Activated effector memory CD4-positive, alpha-beta T cell treated with Interleukin-2 at 50 U/mL for 16 hours (primary cell): ENCODE measurements around the gene GJB3.
A peak's percentile ranks its signal among the peaks of the same experiment; 100 is the strongest.
"Not testable (repeated sequence)": the region's sequence is repeated elsewhere in the genome, so short reads cannot be mapped to it uniquely, and the experiment has no call there.

ENCODE experiments used
- DNase-seq: peaks from one replicate; pipeline ENCODE4 v3.0.0-alpha.2; 2020

GJB3 gene

DNA sequence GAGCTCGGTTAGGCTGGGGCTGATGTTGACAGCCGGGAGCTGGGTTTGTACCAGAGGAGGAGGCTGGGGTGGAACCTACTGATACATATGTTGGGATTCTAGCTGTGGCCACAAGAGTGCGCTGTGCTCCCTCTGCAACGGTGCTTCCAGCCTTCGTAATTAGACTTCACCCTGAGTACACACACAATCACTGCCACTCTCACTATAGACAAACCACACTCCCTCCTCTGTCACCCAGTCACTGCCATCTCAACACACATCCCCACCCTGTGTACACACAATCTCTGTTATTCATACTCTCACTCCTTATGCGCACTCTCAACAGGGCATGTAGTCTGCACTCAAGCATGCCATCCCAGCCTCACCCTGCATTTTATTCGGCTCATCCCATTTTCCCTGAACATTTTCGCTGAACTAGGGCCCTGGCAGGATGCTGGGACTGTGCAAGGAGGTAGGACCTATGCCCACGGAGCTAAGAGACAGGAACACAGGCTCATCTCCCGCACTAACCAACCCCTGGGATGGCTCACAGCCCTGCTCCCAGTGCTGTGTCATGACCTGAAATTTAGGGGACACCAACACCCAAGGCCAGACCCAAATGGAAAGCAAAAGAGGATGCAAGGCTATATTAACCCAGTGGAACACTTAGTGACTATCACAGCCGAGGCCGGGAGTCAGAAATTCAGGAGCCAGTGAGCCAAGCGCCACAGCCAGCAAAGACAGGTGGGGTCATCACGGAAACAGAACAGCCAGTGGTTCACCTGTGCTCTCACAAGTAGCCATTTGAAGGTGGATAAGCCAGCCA lies 5.7 kb downstream of the GJB3 start:
- DNase-seq: peak; percentile 29

DNA sequence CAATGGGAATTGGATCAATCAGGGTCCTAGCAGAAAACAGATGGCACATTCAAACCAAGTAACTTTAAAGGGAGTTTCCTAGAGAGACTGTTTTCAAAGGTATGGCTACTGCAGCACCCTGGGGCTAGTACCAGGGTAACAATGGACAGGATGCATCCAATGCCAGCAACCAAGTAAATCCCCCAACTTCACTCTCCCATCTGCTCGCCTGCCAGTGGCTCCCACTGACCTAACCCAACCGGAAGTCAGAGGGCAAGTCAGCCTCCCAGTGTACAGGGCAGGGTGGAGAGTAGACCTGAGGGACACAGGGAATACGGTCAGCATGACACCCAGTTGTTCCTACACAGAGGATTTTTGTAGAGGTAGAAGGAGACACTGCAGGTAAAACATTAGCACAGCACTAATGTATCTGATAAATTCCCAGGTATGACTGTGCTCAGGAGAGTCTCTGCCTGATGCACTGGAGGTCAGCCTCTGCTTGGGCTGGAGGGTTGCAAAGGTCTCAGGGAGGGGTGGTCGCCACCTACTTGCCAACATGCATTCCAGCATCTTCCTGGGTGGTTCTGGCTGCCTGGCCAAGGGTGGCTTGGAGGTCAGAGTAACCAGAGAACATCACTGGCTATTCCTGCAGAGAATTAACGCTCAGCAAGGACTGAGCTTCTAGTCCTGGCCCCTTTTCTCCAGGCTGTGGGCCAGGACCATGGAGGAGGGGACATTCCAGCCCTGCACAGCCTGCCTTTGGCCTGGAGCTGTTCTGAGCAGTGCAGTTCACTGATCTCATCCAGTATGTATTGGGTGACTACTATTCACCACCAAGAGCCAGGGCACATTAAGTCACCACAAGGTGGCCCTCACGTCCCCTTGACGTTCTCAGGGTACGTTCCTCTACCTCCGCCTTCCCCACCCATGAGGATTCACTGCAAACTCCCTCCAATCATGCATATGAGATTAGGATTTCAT lies 6.7 kb downstream of the GJB3 start:
- DNase-seq: no peak

DNA sequence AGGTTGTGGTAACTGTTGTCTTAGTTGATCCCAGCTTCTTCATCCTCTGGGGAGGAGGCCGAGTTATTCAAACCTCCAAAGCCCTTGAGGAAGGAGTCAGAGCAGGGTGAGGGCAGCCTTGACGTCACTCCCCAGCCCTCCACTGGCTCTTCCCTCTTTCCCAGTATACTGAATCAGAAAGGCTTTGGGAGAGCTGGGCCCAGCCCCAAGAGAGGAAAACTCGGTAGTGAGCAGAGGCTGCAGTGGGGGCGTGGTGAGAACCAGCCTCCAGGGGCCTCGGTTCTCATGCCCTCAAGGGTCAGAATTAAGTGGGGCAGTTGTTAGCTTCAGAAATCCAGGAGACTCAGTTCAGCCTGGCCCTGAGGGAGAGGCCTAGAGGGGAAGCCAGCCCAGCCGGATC lies 10.0 kb downstream of the GJB3 start:
- DNase-seq: no peak

DNA sequence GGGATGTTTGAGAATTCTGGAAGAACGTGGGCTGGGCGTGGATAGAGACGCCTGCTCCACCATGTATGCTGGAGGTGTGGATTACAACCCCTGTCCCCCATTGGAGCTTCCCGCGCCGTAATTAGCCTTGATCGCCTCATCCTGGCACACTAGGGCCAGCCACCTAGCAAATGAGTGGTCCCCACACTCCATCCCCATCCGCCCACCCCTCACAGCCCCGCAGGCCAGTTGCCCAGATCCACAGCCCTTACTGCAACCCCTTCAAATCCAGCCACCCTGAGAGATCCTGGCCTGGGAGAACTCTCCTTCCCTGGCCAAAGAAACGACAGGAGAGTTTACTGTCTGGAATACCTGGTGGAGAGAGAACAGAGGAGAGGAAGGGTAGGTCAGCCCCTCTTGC lies 11.4 kb downstream of the GJB3 start:
- no peak for DNase-seq

DNA sequence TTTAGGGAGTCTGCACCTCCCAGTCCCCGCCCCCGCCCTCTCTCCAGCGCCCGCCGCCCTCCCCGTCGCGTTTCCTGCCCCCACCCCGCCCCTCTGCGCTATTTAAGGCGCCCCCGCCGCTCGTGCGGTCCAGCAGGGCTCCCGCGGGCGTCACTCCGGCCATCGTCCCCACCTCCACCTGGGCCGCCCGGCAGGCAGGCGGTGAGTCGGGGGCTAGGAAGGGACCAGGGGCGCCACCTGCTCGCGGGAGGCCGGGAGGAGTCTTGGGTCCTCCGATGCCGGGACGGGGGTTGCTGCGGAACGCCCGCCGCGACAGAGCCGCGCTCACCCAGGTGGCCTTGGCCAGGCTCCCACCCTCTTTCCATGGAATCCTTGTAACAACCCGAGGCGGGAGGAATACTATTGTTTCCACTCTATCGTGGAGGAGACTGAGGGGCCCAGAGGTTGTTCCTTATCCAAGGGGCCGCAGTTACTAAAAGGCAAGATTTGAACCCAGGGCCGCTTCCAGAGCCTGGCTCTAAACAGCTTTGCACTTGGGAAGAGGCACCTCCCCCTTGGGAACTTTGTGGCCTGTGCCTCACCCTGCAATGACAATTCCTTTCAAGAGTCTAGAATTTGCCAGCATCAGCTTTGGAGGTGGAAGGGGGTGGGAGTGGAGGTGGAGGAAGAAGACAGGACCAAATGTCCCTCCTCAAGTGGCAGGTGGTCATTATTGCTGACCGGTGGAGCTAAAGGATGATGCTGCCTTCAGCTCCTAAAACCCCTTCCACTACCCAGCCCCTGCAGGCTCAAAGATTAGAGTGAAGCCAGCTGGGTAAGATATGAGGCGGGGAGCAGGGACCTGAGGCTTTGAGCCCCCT lies 12.1 kb downstream of the GJB3 start, which contains the start of gene GJA4:
Gene GJA4, plus strand, starts transcription at position 132 of the 860 bp plus-strand sequence. CDS start 1,215 bp downstream, outside the sequence.
- no peak for DNase-seq

DNA sequence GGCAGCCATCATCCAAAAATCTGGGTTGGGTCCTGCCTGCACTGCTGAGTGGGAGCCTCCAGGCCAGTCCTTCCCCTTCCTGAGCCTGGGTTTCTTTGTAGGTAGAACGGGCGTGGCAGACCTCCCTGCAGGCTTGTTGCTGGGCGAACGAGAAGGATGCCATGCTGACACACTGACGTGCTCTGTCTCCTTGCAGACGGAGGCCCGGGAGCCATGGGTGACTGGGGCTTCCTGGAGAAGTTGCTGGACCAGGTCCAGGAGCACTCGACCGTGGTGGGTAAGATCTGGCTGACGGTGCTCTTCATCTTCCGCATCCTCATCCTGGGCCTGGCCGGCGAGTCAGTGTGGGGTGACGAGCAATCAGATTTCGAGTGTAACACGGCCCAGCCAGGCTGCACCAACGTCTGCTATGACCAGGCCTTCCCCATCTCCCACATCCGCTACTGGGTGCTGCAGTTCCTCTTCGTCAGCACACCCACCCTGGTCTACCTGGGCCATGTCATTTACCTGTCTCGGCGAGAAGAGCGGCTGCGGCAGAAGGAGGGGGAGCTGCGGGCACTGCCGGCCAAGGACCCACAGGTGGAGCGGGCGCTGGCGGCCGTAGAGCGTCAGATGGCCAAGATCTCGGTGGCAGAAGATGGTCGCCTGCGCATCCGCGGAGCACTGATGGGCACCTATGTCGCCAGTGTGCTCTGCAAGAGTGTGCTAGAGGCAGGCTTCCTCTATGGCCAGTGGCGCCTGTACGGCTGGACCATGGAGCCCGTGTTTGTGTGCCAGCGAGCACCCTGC lies 13.2 kb downstream of the GJB3 start:
- no peak for DNase-seq

DNA sequence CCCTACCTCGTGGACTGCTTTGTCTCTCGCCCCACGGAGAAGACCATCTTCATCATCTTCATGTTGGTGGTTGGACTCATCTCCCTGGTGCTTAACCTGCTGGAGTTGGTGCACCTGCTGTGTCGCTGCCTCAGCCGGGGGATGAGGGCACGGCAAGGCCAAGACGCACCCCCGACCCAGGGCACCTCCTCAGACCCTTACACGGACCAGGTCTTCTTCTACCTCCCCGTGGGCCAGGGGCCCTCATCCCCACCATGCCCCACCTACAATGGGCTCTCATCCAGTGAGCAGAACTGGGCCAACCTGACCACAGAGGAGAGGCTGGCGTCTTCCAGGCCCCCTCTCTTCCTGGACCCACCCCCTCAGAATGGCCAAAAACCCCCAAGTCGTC lies 13.8 kb downstream of the GJB3 start:
- no peak for DNase-seq

DNA sequence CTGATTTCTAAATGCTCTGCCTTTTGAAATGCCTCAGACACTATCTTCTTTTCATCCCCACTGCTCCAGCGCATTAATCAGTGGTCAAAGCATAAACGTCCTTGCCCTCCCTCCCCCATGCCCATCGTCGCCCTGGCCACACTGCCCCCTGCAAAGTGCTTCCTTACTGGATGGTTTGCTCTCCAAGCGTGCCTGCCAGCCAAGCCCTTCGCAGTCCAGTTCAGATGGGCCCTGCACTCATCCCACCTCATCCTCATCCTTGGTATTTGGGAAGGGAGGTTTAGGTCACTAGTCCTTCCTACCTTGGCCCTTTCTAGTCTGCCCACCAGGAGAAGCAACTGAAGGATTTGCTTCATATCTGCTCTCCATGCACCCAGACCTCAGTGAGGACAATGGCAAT lies 14.9 kb downstream of the GJB3 start:
- no peak for DNase-seq

DNA sequence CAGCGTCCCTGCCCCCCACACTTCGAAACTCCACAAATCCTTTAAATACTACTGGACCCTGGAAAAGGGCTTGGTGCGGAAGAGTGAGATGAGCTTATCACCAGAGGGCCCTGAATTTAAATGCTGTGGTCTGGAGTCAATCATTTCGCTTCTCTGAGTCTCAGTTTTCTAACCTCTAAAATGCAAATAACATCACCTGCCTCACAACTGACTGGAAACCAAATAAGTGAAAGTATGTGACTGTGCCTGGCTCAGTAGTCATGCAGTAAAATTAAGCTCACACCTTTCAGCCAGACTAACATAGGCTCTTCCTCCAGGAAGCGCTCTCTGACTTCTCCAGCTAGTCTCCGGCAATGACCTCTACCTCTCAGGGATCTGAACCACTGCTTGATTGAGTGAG lies 16.0 kb downstream of the GJB3 start:
- no peak for DNase-seq

DNA sequence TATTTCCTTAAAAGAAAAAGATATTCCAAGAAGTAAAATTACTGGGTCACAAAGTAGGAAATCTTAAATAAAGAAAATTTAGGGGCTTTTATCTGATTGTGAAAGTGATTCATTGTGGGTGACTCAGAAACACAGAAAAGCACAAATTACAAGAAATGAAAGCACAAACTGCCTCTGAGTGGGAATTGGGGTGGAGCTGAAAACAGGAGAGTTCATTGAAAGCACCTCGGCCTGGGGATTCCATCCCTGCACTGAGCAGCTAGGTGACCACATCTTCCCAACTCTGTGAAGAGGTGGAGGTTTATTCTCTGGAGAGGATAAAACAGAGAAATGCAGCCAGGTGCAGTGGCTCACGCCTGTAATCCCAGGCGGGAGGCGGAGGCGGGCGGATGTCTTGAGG lies 19.2 kb downstream of the GJB3 start:
- no peak for DNase-seq

DNA sequence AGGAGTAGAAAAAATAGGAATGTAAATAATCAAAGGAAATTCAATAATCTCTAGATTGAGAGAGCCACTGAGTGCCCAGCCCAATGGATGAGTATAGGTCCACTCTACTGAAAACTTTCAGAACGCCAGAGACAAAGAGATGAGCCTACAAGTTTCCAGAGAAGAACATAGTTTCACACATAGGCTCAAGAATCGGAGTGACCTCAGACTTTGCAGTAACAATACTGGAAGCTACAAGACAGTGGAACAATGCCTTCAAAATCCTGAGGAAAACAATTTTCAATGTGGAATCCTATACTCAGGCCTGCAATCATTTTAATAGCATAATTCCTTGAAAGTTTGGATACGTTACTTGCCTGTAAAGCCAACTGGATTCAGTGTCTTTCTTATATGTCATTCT lies 22.8 kb downstream of the GJB3 start:
- DNase-seq: no peak

DNA sequence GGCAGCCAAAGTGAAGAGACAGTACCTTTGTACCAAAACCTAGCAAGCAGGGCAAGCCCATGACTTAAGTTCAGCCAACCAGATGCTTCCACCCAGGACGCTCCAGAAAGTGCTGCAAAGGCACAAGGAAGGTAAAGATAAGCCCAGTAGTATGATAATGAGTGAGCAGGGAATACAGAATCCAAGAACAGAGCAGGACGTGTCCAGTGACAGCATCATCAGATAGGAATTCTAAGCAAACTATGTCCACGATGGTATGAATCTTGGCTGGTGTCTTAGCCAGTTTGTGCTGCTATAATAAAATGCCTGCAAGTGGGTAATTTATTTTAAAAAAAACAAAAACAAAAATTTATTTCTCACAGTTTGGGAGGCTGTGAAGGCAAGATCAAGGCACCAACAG lies 25.4 kb downstream of the GJB3 start:
- no peak for DNase-seq

DNA sequence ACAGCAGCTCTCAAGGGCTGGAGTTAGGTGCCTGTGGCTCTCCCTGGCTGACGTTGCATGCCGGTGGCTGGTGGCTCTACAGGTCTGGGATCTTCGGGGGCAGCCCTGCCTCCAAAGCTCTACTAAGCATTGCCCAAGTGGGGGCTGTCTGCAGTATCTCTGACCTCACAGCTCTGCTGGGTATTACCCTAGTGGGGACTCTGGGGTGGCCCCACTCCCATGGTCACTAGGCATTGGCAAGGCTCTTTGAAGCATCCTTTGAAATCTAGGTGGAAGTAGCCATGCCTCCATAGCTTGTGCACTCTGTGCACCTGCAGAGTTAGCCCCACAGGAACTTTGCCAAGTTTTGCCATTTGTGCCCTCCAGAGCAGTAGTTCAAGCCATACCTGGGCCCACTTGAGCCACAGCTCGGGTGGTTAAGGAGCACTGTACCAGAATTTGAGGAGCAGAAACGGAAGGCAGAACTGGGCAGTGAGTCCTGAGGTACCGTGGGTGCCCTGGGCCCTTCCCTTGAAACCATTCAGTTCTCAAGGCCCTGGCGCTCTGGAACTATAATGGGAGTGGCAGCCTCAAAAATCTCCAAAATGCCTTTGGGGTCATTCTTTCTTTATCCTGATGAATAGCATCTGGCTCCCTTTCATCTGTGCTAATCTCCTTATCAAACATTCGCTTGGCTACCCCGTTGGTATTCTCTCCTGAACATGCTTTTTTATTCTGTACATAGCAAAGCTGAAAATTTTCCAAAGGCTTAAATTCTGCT lies 27.2 kb downstream of the GJB3 start:
- no peak for DNase-seq

DNA sequence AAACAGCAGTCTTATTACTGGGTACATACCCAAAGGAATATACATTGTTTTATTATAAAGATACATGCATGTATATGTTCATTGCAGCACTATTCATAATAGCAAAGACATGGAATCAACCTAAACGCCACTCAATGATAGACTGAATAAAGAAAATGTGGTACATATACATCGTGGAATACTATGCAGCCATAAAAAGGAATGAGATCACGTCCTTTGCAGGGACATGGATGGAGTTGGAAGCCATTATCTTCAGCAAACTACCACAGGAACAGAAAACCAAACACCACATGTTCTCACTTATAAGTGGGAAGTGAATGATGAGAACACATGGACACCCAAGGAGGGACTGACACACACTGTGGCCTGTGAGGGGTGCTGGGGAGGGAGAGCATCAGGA lies 29.8 kb downstream of the GJB3 start:
- not testable (repeated sequence) for DNase-seq

DNA sequence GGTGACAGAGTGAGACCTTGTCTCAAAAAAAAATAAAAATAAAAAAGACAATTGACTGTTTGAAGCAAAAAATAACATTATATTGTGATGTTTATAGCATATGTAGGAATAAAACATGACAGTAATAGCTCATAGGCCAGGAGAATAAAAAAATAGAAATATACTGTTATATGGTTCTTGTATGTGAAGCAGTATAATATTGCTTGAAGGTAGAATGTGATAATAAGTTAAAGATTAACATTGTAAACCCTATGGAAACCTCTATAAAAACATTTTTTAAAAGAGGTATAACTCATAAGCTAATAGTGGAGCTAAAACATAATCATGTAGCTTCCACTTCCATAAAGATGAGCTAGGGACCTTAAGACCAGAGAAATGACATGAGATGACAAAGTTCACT lies 35.3 kb downstream of the GJB3 start:
- no peak for DNase-seq

DNA sequence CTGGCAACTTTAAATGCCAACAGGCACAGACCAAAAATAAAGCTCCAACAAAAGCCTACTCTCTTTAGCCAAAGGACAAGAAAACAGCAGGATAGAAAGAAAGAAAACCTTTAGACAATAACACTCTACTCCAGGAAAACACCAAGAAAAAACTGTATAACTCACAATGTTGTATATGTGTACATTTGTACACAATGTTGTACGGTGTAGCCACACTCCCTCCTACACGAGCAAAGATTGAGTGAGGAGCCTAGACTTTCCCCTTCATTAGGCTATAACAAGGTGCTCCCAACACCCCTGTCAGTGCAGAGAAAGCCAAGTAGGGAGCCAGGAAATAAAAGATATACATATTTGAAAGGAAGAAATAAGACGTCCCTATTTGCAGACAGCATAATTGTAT lies 35.8 kb downstream of the GJB3 start:
- DNase-seq: no peak

DNA sequence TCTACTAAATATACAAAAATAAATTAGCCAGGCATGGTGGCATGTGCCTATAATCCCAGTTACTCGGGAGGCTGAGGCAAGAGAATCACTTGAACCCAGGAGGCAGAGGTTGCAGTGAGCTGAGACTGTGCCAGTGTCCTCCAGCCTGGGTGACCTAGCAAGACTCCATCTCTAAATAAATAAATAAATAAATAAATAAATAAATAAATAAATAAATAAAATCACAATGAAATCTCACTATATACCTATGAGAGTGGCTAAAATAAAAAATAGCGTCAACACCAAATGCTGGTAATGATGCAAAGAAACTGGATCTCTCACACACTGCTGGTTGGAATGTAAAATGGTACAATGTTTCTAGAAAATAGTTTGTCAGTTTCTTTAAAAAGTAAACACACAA lies 37.8 kb downstream of the GJB3 start:
- DNase-seq: not testable (repeated sequence)

DNA sequence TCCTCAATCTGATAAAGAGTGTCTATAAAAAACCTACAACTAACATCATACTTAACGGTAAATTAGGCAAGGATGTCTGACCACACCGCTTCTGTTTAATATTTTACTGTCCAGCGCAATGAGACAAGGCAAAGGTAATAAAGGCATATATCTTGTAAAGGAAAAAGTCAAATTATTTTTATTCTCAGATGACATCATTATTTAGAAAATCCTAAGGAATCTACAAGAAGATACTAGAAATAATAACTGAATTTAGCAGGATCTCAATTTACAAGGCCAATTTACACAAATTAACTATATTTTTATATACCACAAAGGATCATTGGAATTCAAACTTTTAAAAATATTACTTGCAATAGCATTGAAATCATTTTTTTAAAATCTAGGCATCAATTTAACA lies 41.2 kb downstream of the GJB3 start:
- no peak for DNase-seq

DNA sequence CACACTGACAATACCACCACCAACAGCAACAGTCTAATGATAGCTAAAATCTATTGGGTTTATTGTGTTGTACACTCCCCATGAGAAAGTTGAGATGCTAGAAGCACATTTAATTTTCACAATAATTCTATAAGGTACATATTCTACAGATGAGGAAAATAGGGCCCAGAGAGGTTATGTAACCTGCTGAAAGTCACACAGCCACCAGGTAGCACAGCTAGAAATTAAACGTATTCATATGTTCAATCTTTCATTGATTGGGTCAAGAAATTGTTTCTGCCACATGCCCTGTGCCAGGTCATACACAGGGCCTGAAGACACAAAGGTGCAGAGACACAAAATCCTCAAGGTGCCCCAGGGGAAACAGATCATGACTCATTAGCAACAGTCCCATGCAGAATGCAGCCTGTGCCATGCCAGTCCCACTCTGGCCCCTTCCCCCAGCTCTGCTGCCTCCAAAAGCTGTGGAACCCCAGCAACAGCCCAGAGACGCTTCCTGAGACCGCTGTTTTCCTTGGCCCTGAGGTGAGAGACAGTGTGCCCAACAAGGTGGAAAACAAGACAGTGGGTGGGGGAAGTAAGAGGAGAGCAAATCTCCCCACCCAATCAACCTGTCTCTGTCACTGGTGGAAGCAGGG lies 43.9 kb downstream of the GJB3 start:
- no peak for DNase-seq

DNA sequence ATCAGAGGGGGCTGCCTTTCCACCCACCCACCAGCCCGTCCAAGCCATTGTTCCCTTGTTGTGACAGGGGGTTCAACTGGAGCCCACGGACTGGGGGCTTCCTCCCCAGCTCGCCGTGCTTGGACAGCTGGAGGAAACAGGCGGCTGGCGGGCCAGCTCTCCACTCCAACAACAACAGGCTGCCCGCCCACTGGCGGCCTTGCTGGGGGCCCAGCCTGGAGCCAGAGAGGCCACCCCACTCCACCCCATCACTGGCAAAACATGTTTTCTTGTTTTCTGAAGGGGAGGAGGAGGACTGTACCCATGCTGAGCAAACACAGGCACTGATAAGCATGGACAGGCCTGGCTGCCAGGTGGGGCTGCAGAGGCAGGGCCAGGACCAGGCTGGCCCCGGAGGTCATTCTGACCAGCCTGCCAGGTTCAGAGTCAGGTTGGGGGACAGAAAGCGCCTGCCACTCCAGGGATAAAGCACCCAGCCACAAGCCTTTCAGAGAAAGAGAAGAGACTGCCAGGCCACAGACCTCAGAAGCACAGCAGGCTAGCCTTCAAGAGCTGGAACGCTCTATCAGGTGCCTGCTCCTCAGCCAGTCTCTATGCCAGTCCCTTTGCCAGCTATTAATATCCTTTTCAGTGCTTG lies 44.6 kb downstream of the GJB3 start:
- DNase-seq: no peak
